SK-N-SH (cell line): Measurements from ENCODE around the gene MLXIPL. TPM values are rescaled to one million over a fixed set of nuclear protein-coding genes. Genes with fewer than 3 reads are reported as not detected.

ENCODE experiments used
- CTCF ChIA-PET: fragments of 300-600, 350-600 bp; formaldehyde crosslinking; extraction: SDS; loops from one replicate; lab custom pipeline; 2021; lab: Yijun Ruan, JAX
- POLR2A ChIA-PET: fragments of 350-600 bp; sonication (Branson Sonifier 250); formaldehyde crosslinking; extraction: SDS; loops from one replicate; lab custom pipeline; 2020; ENCODE audit warnings: antibody characterized with exemption, inconsistent platforms; lab: Yijun Ruan, JAX
- DNase-seq: peaks from one replicate; pipeline ENCODE4 v3.0.0; 2012
- H2AFZ ChIP-seq: fragments of 200-600 bp; sonication (generic); 2 replicates; pipeline ENCODE4 v1.8.1; 2016; ENCODE audit warnings: antibody characterized with exemption, mild to moderate bottlenecking, low read depth
- H3F3A ChIP-seq: fragments of 200-600 bp; sonication (generic); replicated peaks from 2 replicates; pipeline ENCODE3; 2016; ENCODE audit warnings: antibody characterized with exemption, mild to moderate bottlenecking; ENCODE audit not compliant: insufficient read depth
- H3K27ac ChIP-seq, 2 experiments: fragments of 200-500 bp in 1 of 2; fragments of 200-600 bp in 1 of 2; sonication (Bioruptor generic) in 1 of 2; sonication (generic), shearing (Covaris generic) in 1 of 2; 2 replicates each; pipeline versions ENCODE4 v1.5.1 to v1.6.1; 2014 to 2016; ENCODE audit warnings: low read depth in 2 of 2, inconsistent platforms in 1 of 2, low read length in 1 of 2, mild to moderate bottlenecking in 1 of 2, mixed read lengths in 1 of 2
- H3K27me3 ChIP-seq: fragments of 200-600 bp; sonication (generic), shearing (Covaris generic); 2 replicates; pipeline ENCODE4 v1.6.1; 2016; ENCODE audit warnings: mixed run types; ENCODE audit not compliant: insufficient read depth
- H3K36me3 ChIP-seq, 2 experiments: fragments of 200-500 bp in 1 of 2; fragments of 200-600 bp in 1 of 2; sonication (Bioruptor generic) in 1 of 2; sonication (generic) in 1 of 2; replicated peaks in 1 of 2; 2 replicates each; pipeline versions ENCODE3 to v1.5.1; 2014 to 2016; ENCODE audit warnings: low read length in 1 of 2, mild to moderate bottlenecking in 1 of 2; ENCODE audit not compliant: insufficient read depth in 2 of 2, control insufficient read depth in 1 of 2
- H3K4me1 ChIP-seq, 2 experiments: fragments of 200-500 bp in 1 of 2; fragments of 200-600 bp in 1 of 2; sonication (Bioruptor generic) in 1 of 2; sonication (generic), shearing (Covaris generic) in 1 of 2; 2 replicates each; pipeline versions ENCODE4 v1.5.1 to v1.6.1; 2014 to 2016; ENCODE audit warnings: low read depth in 1 of 2, low read length in 1 of 2, mixed run types in 1 of 2; ENCODE audit not compliant: insufficient read depth in 2 of 2, control insufficient read depth in 1 of 2
- H3K4me2 ChIP-seq: fragments of 200-600 bp; sonication (generic), shearing (Covaris generic); 2 replicates; pipeline ENCODE4 v1.6.1; 2017; ENCODE audit warnings: mixed run types
- H3K4me3 ChIP-seq, 2 experiments: fragments of 200-500 bp in 1 of 2; fragments of 200-600 bp in 1 of 2; sonication (Bioruptor generic) in 1 of 2; sonication (generic), shearing (Covaris generic) in 1 of 2; 2 replicates each; pipeline versions ENCODE4 v1.5.1 to v1.8.1; 2014 to 2016; ENCODE audit warnings: low read depth in 2 of 2, inconsistent platforms in 1 of 2, low read length in 1 of 2, mild to moderate bottlenecking in 1 of 2, mixed read lengths in 1 of 2, moderate library complexity in 1 of 2
- H3K79me2 ChIP-seq: fragments of 200-600 bp; sonication (generic); 2 replicates; pipeline ENCODE4 v1.8.1; 2017; ENCODE audit warnings: mild to moderate bottlenecking; ENCODE audit not compliant: insufficient read depth
- H3K9ac ChIP-seq: fragments of 200-600 bp; sonication (generic); 2 replicates; pipeline ENCODE4 v1.6.1; 2017; ENCODE audit warnings: mixed run types
- H3K9me2 ChIP-seq: fragments of 200-600 bp; sonication (generic); 2 replicates; pipeline ENCODE4 v1.6.1; 2017; ENCODE audit warnings: mixed run types
- H3K9me3 ChIP-seq: fragments of 200-600 bp; sonication (generic); 2 replicates; pipeline ENCODE4 v1.6.1; 2017; ENCODE audit warnings: mixed run types, mild to moderate bottlenecking, moderate library complexity
- H4K20me1 ChIP-seq: fragments of 200-600 bp; sonication (generic); 2 replicates; pipeline ENCODE4 v1.6.1; 2017; ENCODE audit warnings: mild to moderate bottlenecking, mixed run types; ENCODE audit not compliant: insufficient read depth
- CHD2 ChIP-seq: fragments of 150-350 bp; IDR thresholded peaks from 2 replicates; pipeline ENCODE4 v1.6.1; 2018; ENCODE audit warnings: low read length; ENCODE audit not compliant: partially characterized antibody
- EP300 ChIP-seq, 2 experiments: IDR thresholded peaks; 2 replicates each; pipeline versions ENCODE4 v1.4.0 to v1.6.1; 2012; ENCODE audit warnings: borderline replicate concordance in 1 of 2, low read depth in 1 of 2, low read length in 1 of 2
- EZH2phosphoT487 ChIP-seq: fragments of 200-600 bp; sonication (generic); IDR thresholded peaks from 2 replicates; pipeline ENCODE4 v1.6.1; 2017; ENCODE audit warnings: low read depth, mixed run types, mild to moderate bottlenecking, antibody characterized with exemption, moderate library complexity, borderline replicate concordance
- FOSL2 ChIP-seq: IDR thresholded peaks from 2 replicates; pipeline ENCODE4 v1.4.0; 2012; ENCODE audit warnings: low read depth, mild to moderate bottlenecking, moderate library complexity, borderline replicate concordance
- JUND ChIP-seq: IDR thresholded peaks from 2 replicates; pipeline ENCODE4 v1.4.0; 2012
- MEF2A ChIP-seq: IDR thresholded peaks from 2 replicates; pipeline ENCODE4 v1.4.0; 2012; ENCODE audit warnings: low read depth, borderline replicate concordance
- NRF1 ChIP-seq: IDR thresholded peaks from 2 replicates; pipeline ENCODE4 v1.6.1; 2012; ENCODE audit warnings: low read depth, mild to moderate bottlenecking, low read length
- PBX3 ChIP-seq: IDR thresholded peaks from 2 replicates; pipeline ENCODE4; 2012
- RAD21 ChIP-seq: IDR thresholded peaks from 2 replicates; pipeline ENCODE4 v1.6.1; 2012; ENCODE audit warnings: mild to moderate bottlenecking, low read length
- RXRA ChIP-seq: IDR thresholded peaks from 2 replicates; pipeline ENCODE4 v1.4.0; 2012; ENCODE audit warnings: low read depth, mild to moderate bottlenecking, borderline replicate concordance
- SIN3A ChIP-seq: IDR thresholded peaks from 2 replicates; pipeline ENCODE4 v1.6.1; 2012; ENCODE audit warnings: low read depth, mild to moderate bottlenecking, low read length, moderate library complexity, borderline replicate concordance
- TAF1 ChIP-seq: IDR thresholded peaks from 2 replicates; pipeline ENCODE4 v1.6.1; 2012; ENCODE audit warnings: low read depth, mild to moderate bottlenecking, low read length, moderate library complexity, borderline replicate concordance
- TCF12 ChIP-seq: IDR thresholded peaks from 2 replicates; pipeline ENCODE4 v1.4.0; 2012
- USF1 ChIP-seq: IDR thresholded peaks from 2 replicates; pipeline ENCODE4 v1.4.0; 2012; ENCODE audit warnings: low read depth, borderline replicate concordance
- WGBS: methylation state at CpG from one replicate; pipeline ENCODE4 v1.1.6; 2017; ENCODE audit warnings: low lambda C conversion rate; 5-methylcytosine and 5-hydroxymethylcytosine counted together
- polyA plus RNA-seq, 3 experiments: library from polyadenylated mRNA; depleted of rRNA; stranded (reverse); fragments of >200 nt; gene quantifications; 2 replicates each; pipeline ENCODE4 v1.2.3, GENCODE V29; 2012
- TF ChIP-seq, protein P1 (sequence below): IDR thresholded peaks from 2 replicates; pipeline ENCODE4 v1.4.0; 2012; ENCODE audit warnings: low read depth, borderline replicate concordance

Gene MLXIPL
- polyA plus RNA-seq, 1 of the 3 experiments (the other 2 are of a cell fraction): 0.21 TPM

GRCh38 chr7:73622527-73622908 lies 1.8 kb downstream of the MLXIPL start:
- Histone ChIP-seq H3K79me2 (no peaks in the 10 kb centered on the region), H3K9me2 (no peaks in the 10 kb centered on the region), H3K27me3 (peaks cover 35% of the 10 kb centered on the region), H3K27ac (no peak overlapping the region), H3K9ac (no peak overlapping the region), H3K4me2 (no peak overlapping the region)
- CTCF ChIA-PET: interaction anchor here (0.8 to 19.5 kb wide), 5 partner anchors 16 to 112 kb away, joined by 3 to 235 read pairs (median 9); partner anchors contain the start of gene VPS37D
- 94% methylated on average over 2 of the region's 2 CpGs for WGBS
- POLR2A ChIA-PET: no interaction called here
- DNase-seq: no peak
- TF ChIP-seq RAD21: no peak
- TF ChIP-seq MEF2A: no peak
- TF ChIP-seq, protein P1, sequence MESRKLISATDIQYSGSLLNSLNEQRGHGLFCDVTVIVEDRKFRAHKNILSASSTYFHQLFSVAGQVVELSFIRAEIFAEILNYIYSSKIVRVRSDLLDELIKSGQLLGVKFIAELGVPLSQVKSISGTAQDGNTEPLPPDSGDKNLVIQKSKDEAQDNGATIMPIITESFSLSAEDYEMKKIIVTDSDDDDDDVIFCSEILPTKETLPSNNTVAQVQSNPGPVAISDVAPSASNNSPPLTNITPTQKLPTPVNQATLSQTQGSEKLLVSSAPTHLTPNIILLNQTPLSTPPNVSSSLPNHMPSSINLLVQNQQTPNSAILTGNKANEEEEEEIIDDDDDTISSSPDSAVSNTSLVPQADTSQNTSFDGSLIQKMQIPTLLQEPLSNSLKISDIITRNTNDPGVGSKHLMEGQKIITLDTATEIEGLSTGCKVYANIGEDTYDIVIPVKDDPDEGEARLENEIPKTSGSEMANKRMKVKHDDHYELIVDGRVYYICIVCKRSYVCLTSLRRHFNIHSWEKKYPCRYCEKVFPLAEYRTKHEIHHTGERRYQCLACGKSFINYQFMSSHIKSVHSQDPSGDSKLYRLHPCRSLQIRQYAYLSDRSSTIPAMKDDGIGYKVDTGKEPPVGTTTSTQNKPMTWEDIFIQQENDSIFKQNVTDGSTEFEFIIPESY: no peak
- TF ChIP-seq USF1: no peak
- TF ChIP-seq SIN3A: no peak
- no peak for TF ChIP-seq CHD2
- no peak for TF ChIP-seq PBX3
- TF ChIP-seq RXRA: no peak
- no peak for TF ChIP-seq TAF1
- no peak for TF ChIP-seq NRF1
- no peak for TF ChIP-seq EZH2phosphoT487
- no peak for TF ChIP-seq FOSL2
- TF ChIP-seq EP300 (IDR thresholded peaks at IDR 0.05; ENCODE audit: borderline replicate concordance in 1 of 2, low read depth in 1 of 2, low read length in 1 of 2): no peak
- no peak for TF ChIP-seq TCF12
- no peak for TF ChIP-seq JUND
- TF ChIP-seq, all 33 proteins: peak for 0
- Histone ChIP-seq H3K9me3 (no peaks in the 10 kb centered on the region), H3K4me3 (no peak overlapping the region), H3K4me1 (no peaks in the 10 kb centered on the region; a peak in 1 of 4 replicates), H3K36me3 (no peaks in the 10 kb centered on the region), H3F3A (no peaks in the 10 kb centered on the region), H2AFZ (no peak overlapping the region), H4K20me1 (no peaks in the 10 kb centered on the region)
